GM20431 (cell line): ENCODE data around the gene KIF1A.
"Not testable (repeated sequence)": the region's sequence is repeated elsewhere in the genome, so short reads cannot be mapped to it uniquely, and the experiment has no call there.

Source experiments
- in situ Hi-C: fragments of 300-500 bp; cut with MseI, MboI; formaldehyde crosslinking; loops from one replicate; pipeline ENCODE4 v1.15.0; 2020; ENCODE audit warnings: low sequenced_read_pairs; ENCODE audit not compliant: unreplicated experiment

The KIF1A gene

GRCh38 chr2:240674461-240675184, 145.4 kb downstream of the KIF1A start:
- in situ Hi-C loops: not testable (repeated sequence)

DNA sequence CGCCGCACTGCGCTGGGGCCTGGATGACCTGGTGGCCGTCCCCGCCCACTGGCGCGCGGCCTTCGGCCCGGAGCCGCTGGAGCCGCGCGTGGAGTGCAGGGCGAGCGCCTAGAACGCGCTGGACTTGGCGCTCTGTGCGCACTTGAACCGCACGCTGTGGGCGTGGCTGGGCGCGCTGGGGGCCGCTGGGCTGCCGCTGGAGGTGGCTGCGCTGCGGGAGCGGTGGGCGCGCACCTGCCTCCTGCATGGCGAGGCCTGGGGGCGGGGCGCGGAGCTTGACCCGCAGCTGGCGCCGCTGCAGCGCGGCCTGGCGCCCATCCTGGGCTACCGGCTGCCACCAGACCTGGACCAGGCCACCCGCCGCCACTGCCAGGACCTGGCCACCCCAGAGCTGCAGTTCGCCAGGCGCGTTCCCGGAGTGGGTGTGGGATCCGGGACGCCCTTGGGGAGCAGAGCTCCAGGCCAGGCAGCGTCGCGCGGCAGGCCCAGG, 147.3 kb downstream of the KIF1A start:
- in situ Hi-C loops: no loop called here

GRCh38 chr2:240672076-240672700, 147.8 kb downstream of the KIF1A start:
- in situ Hi-C loops: no loop called here

GRCh38 chr2:240670950-240671349, 149.1 kb downstream of the KIF1A start:
- in situ Hi-C loops: no loop called here

GRCh38 chr2:240670402-240670801, 149.6 kb downstream of the KIF1A start:
- in situ Hi-C loops: no loop called here

GRCh38 chr2:240664622-240665021, 155.4 kb downstream of the KIF1A start:
- in situ Hi-C loops: no loop called here
